Measurements from ENCODE around the gene CNTN2. TPM values are rescaled to one million over a fixed set of nuclear protein-coding genes. Genes with fewer than 3 reads are reported as not detected.

CNTN2 gene
- total RNA-seq, 1 experiment from 2014 or later, result 1.2 TPM

DNA sequence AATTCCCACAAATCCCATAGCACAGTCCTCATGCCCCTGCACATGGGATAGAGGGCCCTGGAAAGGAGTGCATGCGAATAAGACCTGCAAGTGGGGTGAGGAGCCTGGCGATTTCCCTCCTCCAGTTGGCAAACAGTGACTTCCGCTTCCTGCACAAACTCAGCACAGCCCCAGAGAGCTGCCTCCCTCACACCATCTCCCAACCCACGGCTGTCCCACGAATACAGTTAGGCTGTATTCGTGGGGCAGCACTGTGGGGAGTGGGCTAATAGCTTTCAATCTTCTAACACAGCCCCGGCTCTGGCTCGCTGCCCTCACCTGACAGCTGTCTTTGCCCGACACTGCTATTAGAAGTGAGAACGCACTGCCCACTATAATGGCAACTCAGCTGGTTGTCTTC is 28.2 kb upstream of the CNTN2 start:
- CTCF ChIA-PET, result interaction anchor here (1.6 to 5.0 kb wide), 5 partner anchors 15 to 92 kb away, joined by 4 to 53 read pairs (median 8); no protein-coding TSS in a partner anchor

DNA sequence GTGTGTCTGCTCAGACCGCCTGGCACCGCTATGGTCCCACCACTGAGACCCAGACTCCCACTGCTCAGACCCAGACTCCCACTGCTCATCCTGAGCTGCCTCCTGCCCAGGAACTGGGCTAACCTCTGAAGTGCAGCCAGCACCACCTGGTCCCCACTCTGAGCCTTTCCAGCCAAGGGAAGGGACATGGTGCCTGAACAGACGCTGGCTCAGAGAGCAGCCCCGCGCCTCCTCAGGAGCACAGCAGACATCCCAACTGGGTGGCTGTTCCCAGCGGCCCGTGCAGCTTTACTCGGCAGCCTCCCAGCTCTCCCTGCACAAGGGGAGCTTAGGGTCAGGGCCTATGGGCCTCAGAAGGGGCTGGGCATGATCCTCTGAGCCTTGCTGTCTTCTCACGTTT is 27.8 kb upstream of the CNTN2 start:
- Mint-ChIP-seq H3K36me3 (no peaks in the 10 kb centered on the region), H3K4me1 (peaks cover 32% of the 10 kb centered on the region), H3K9me3 (no peaks in the 10 kb centered on the region), H3K27me3 (ENCODE audit: low read depth) (peaks cover 6% of the 10 kb centered on the region; the same call in 1 of the 2 replicates), H3K27ac (no peak overlapping the region), H3K4me3 (no peak overlapping the region)
- ChIA-PET CTCF (interaction anchor here (1.6 to 5.0 kb wide), 5 partner anchors 14 to 91 kb away, joined by 4 to 53 read pairs (median 8); no protein-coding TSS in a partner anchor), POLR2A (no interaction called here)
- DNase-seq (ENCODE audit: low spot score) (no peak), ATAC-seq (no peak)
- TF ChIP-seq, protein P1, sequence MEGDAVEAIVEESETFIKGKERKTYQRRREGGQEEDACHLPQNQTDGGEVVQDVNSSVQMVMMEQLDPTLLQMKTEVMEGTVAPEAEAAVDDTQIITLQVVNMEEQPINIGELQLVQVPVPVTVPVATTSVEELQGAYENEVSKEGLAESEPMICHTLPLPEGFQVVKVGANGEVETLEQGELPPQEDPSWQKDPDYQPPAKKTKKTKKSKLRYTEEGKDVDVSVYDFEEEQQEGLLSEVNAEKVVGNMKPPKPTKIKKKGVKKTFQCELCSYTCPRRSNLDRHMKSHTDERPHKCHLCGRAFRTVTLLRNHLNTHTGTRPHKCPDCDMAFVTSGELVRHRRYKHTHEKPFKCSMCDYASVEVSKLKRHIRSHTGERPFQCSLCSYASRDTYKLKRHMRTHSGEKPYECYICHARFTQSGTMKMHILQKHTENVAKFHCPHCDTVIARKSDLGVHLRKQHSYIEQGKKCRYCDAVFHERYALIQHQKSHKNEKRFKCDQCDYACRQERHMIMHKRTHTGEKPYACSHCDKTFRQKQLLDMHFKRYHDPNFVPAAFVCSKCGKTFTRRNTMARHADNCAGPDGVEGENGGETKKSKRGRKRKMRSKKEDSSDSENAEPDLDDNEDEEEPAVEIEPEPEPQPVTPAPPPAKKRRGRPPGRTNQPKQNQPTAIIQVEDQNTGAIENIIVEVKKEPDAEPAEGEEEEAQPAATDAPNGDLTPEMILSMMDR (IDR thresholded peaks at IDR 0.05), result no peak
- TF ChIP-seq, protein P2, sequence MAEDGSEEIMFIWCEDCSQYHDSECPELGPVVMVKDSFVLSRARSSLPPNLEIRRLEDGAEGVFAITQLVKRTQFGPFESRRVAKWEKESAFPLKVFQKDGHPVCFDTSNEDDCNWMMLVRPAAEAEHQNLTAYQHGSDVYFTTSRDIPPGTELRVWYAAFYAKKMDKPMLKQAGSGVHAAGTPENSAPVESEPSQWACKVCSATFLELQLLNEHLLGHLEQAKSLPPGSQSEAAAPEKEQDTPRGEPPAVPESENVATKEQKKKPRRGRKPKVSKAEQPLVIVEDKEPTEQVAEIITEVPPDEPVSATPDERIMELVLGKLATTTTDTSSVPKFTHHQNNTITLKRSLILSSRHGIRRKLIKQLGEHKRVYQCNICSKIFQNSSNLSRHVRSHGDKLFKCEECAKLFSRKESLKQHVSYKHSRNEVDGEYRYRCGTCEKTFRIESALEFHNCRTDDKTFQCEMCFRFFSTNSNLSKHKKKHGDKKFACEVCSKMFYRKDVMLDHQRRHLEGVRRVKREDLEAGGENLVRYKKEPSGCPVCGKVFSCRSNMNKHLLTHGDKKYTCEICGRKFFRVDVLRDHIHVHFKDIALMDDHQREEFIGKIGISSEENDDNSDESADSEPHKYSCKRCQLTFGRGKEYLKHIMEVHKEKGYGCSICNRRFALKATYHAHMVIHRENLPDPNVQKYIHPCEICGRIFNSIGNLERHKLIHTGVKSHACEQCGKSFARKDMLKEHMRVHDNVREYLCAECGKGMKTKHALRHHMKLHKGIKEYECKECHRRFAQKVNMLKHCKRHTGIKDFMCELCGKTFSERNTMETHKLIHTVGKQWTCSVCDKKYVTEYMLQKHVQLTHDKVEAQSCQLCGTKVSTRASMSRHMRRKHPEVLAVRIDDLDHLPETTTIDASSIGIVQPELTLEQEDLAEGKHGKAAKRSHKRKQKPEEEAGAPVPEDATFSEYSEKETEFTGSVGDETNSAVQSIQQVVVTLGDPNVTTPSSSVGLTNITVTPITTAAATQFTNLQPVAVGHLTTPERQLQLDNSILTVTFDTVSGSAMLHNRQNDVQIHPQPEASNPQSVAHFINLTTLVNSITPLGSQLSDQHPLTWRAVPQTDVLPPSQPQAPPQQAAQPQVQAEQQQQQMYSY (CRISPR knock-in tag; IDR thresholded peaks at IDR 0.05), result no peak
- TF ChIP-seq, protein P3, sequence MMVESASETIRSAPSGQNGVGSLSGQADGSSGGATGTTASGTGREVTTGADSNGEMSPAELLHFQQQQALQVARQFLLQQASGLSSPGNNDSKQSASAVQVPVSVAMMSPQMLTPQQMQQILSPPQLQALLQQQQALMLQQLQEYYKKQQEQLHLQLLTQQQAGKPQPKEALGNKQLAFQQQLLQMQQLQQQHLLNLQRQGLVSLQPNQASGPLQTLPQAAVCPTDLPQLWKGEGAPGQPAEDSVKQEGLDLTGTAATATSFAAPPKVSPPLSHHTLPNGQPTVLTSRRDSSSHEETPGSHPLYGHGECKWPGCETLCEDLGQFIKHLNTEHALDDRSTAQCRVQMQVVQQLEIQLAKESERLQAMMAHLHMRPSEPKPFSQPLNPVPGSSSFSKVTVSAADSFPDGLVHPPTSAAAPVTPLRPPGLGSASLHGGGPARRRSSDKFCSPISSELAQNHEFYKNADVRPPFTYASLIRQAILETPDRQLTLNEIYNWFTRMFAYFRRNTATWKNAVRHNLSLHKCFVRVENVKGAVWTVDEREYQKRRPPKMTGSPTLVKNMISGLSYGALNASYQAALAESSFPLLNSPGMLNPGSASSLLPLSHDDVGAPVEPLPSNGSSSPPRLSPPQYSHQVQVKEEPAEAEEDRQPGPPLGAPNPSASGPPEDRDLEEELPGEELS (CRISPR knock-in tag; IDR thresholded peaks at IDR 0.05), result no peak
- no peak for TF ChIP-seq TEAD4 (CRISPR knock-in tag; IDR thresholded peaks at IDR 0.05)
- no peak for TF ChIP-seq JUN (CRISPR knock-in tag; IDR thresholded peaks at IDR 0.05)
- no peak for TF ChIP-seq CBFB (CRISPR knock-in tag; IDR thresholded peaks at IDR 0.05; ENCODE audit: low read depth)
- TF ChIP-seq, protein P4, sequence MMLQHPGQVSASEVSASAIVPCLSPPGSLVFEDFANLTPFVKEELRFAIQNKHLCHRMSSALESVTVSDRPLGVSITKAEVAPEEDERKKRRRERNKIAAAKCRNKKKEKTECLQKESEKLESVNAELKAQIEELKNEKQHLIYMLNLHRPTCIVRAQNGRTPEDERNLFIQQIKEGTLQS (CRISPR knock-in tag; conservative IDR thresholded peaks at IDR 0.05), result no peak
- TF ChIP-seq, protein P5, sequence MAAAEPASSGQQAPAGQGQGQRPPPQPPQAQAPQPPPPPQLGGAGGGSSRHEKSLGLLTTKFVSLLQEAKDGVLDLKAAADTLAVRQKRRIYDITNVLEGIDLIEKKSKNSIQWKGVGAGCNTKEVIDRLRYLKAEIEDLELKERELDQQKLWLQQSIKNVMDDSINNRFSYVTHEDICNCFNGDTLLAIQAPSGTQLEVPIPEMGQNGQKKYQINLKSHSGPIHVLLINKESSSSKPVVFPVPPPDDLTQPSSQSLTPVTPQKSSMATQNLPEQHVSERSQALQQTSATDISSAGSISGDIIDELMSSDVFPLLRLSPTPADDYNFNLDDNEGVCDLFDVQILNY (CRISPR knock-in tag; IDR thresholded peaks at IDR 0.05), result no peak
- TF ChIP-seq GTF2I (CRISPR knock-in tag; conservative IDR thresholded peaks at IDR 0.05), result no peak
- TF ChIP-seq NR2C2 (CRISPR knock-in tag; IDR thresholded peaks at IDR 0.05), result no peak
- TF ChIP-seq FOXP1 (CRISPR knock-in tag; IDR thresholded peaks at IDR 0.05; ENCODE audit: borderline replicate concordance), result no peak
- TF ChIP-seq, protein P6, sequence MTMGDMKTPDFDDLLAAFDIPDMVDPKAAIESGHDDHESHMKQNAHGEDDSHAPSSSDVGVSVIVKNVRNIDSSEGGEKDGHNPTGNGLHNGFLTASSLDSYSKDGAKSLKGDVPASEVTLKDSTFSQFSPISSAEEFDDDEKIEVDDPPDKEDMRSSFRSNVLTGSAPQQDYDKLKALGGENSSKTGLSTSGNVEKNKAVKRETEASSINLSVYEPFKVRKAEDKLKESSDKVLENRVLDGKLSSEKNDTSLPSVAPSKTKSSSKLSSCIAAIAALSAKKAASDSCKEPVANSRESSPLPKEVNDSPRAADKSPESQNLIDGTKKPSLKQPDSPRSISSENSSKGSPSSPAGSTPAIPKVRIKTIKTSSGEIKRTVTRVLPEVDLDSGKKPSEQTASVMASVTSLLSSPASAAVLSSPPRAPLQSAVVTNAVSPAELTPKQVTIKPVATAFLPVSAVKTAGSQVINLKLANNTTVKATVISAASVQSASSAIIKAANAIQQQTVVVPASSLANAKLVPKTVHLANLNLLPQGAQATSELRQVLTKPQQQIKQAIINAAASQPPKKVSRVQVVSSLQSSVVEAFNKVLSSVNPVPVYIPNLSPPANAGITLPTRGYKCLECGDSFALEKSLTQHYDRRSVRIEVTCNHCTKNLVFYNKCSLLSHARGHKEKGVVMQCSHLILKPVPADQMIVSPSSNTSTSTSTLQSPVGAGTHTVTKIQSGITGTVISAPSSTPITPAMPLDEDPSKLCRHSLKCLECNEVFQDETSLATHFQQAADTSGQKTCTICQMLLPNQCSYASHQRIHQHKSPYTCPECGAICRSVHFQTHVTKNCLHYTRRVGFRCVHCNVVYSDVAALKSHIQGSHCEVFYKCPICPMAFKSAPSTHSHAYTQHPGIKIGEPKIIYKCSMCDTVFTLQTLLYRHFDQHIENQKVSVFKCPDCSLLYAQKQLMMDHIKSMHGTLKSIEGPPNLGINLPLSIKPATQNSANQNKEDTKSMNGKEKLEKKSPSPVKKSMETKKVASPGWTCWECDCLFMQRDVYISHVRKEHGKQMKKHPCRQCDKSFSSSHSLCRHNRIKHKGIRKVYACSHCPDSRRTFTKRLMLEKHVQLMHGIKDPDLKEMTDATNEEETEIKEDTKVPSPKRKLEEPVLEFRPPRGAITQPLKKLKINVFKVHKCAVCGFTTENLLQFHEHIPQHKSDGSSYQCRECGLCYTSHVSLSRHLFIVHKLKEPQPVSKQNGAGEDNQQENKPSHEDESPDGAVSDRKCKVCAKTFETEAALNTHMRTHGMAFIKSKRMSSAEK (CRISPR knock-in tag; IDR thresholded peaks at IDR 0.05; ENCODE audit: borderline replicate concordance), result no peak
- no peak for TF ChIP-seq ELF4 (CRISPR knock-in tag; IDR thresholded peaks at IDR 0.05; ENCODE audit: low read depth)

More for the DNA sequence above, 28.2 kb upstream of the CNTN2 start:
- TF ChIP-seq, protein P7, sequence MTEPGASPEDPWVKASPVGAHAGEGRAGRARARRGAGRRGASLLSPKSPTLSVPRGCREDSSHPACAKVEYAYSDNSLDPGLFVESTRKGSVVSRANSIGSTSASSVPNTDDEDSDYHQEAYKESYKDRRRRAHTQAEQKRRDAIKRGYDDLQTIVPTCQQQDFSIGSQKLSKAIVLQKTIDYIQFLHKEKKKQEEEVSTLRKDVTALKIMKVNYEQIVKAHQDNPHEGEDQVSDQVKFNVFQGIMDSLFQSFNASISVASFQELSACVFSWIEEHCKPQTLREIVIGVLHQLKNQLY (CRISPR knock-in tag; IDR thresholded peaks at IDR 0.05), result no peak
- TF ChIP-seq ZNF232 (CRISPR knock-in tag; IDR thresholded peaks at IDR 0.05) (no peak), EMX1 (CRISPR knock-in tag; IDR thresholded peaks at IDR 0.05) (no peak), ZNF671 (CRISPR knock-in tag; IDR thresholded peaks at IDR 0.05) (no peak)
- TF ChIP-seq, protein P8, sequence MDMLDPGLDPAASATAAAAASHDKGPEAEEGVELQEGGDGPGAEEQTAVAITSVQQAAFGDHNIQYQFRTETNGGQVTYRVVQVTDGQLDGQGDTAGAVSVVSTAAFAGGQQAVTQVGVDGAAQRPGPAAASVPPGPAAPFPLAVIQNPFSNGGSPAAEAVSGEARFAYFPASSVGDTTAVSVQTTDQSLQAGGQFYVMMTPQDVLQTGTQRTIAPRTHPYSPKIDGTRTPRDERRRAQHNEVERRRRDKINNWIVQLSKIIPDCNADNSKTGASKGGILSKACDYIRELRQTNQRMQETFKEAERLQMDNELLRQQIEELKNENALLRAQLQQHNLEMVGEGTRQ (CRISPR knock-in tag; IDR thresholded peaks at IDR 0.05), result no peak
- TF ChIP-seq, protein P9, sequence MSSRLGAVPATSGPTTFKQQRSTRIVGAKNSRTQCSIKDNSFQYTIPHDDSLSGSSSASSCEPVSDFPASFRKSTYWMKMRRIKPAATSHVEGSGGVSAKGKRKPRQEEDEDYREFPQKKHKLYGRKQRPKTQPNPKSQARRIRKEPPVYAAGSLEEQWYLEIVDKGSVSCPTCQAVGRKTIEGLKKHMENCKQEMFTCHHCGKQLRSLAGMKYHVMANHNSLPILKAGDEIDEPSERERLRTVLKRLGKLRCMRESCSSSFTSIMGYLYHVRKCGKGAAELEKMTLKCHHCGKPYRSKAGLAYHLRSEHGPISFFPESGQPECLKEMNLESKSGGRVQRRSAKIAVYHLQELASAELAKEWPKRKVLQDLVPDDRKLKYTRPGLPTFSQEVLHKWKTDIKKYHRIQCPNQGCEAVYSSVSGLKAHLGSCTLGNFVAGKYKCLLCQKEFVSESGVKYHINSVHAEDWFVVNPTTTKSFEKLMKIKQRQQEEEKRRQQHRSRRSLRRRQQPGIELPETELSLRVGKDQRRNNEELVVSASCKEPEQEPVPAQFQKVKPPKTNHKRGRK (CRISPR knock-in tag; IDR thresholded peaks at IDR 0.05; ENCODE audit: borderline replicate concordance), result no peak
- Mint-ChIP-seq H3K9me3 (no peaks in the 10 kb centered on the region), H3K36me3 (no peaks in the 10 kb centered on the region), H3K4me1 (peaks cover 32% of the 10 kb centered on the region), H3K27me3 (ENCODE audit: low read depth) (peaks cover 1% of the 10 kb centered on the region; the same call in 1 of the 2 replicates), H3K4me3 (no peak overlapping the region), H3K27ac (no peak overlapping the region)
- POLR2A ChIA-PET, result no interaction called here
- DNase-seq (ENCODE audit: low spot score), result no peak
- ATAC-seq, result no peak
